ENCODE data around the gene GPR119. TPM values are rescaled to one million over a fixed set of nuclear protein-coding genes. Genes with fewer than 3 reads are reported as not detected.
A peak's percentile ranks its signal among the peaks of the same experiment; 100 is the strongest.
"Not testable (repeated sequence)": the region's sequence is repeated elsewhere in the genome, so short reads cannot be mapped to it uniquely, and the experiment has no call there.

Gene GPR119
- total RNA-seq, 2 experiments from 2014 or later: not detected

DNA sequence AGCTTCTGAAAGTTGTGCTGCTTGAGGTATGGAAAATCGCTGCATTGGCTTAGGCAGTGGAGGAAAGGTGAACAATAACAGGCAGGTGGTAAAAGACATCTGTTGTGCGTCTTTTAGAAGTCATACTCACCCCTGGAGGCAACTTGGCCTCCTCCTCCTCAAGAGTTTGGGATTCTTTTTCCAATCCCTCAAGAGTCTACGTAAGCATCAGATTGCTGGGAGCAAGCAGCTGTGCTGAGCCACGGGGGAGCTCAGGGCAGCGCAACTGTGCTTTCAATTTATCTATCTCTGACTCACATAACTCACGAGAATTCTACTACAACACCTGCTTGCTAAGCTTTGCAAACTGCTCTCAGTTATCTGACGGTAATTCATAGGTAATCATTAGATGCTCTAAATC is 9.9 kb upstream of the GPR119 start:
- ChIA-PET POLR2A (no interaction called here), CTCF (interaction anchor here (0.8 kb wide), 1 partner anchor 66 kb away, joined by 4 read pairs; no protein-coding TSS in a partner anchor)
- H3K36me3 Mint-ChIP-seq (ENCODE audit: low read depth): no peaks in the 10 kb centered on the region
- H3K4me3 Mint-ChIP-seq: no peak overlapping the region
- H3K9me3 Mint-ChIP-seq (ENCODE audit: low read depth): no peaks in the 10 kb centered on the region
- no peaks in the 10 kb centered on the region for H3K4me1 Mint-ChIP-seq
- H3K27ac Mint-ChIP-seq: no peak overlapping the region
- intact Hi-C loops (cut with DNase I, micrococcal nuclease): no loop called here
- peaks cover 2% of the 10 kb centered on the region for H3K27me3 Mint-ChIP-seq
- ATAC-seq (no peak), DNase-seq (no peak)

DNA sequence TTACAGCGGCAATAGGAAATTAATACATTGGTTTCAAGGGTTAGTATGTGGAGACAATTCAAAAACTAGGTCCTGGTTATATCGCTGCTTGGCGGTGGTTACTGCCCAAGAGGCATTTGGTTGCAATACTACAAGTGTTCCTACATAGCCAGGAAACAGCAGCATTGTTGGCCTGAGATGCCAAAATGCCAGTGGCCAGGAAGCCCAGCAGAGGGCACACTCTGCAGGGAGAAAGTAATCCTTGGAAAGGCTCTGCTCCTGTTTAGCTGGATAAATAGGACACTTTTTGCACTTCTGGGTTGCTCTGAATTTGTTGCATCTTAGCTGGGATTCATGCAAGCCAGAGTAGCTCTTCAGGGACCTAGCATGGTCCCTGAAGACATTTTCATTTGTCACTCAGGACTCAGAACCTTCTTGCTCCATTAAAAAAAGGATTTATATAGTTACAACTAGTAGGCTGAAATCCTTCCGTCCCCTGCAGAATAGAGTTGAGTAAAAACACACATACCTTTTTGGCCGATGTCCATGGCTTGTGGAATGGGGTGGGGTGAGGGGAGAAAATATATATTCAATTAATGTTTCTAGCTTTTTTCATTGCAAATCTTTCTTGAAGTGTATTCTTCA is 8.1 kb upstream of the GPR119 start:
- POLR2A ChIA-PET: no interaction called here
- H3K4me3 Mint-ChIP-seq: no peak overlapping the region
- ATAC-seq: no peak
- intact Hi-C loops (cut with DNase I, micrococcal nuclease): loop anchor here in 1 of 2 experiments (5.0 kb wide), 1 partner anchor 524 kb away; no protein-coding TSS in a partner anchor
- DNase-seq: peak; percentile 22
- H3K27ac Mint-ChIP-seq: no peak overlapping the region
- CTCF ChIA-PET: no interaction called here
- H3K4me1 Mint-ChIP-seq: no peaks in the 10 kb centered on the region
- H3K9me3 Mint-ChIP-seq (ENCODE audit: low read depth): no peaks in the 10 kb centered on the region
- H3K36me3 Mint-ChIP-seq (ENCODE audit: low read depth): no peaks in the 10 kb centered on the region
- peaks cover 4% of the 10 kb centered on the region for H3K27me3 Mint-ChIP-seq

DNA sequence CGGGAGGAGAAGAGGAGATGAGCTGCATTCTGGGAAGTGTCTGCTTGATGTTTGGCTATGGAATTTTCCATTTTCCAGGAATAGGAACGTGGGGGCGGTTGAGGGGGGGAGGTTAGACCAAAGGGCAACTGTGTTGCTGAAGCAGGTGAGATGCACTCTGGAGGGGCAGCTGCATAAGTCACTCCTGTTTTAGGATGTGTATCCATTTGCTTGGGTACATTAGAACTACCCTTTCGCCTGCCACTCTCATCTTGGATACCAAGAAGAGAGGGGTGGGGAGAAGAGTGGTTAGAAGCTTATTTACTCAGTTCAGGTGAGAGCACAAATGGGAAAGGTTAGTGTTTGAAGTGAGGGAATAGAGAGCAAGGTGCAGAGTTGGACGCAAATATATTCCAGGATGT is 934 bp upstream of the GPR119 start:
- ChIA-PET POLR2A (no interaction called here), CTCF (interaction anchor here (0.7 to 1.0 kb wide), 2 partner anchors 37 to 291 kb away, joined by 3 read pairs; no protein-coding TSS in a partner anchor)
- Mint-ChIP-seq H3K27ac (no peak overlapping the region), H3K36me3 (ENCODE audit: low read depth) (no peaks in the 10 kb centered on the region), H3K27me3 (peaks cover 5% of the 10 kb centered on the region), H3K9me3 (ENCODE audit: low read depth) (no peaks in the 10 kb centered on the region), H3K4me1 (no peaks in the 10 kb centered on the region), H3K4me3 (no peak overlapping the region)
- intact Hi-C loops (cut with DNase I, micrococcal nuclease): no loop called here
- ATAC-seq (no peak), DNase-seq (no peak)

DNA sequence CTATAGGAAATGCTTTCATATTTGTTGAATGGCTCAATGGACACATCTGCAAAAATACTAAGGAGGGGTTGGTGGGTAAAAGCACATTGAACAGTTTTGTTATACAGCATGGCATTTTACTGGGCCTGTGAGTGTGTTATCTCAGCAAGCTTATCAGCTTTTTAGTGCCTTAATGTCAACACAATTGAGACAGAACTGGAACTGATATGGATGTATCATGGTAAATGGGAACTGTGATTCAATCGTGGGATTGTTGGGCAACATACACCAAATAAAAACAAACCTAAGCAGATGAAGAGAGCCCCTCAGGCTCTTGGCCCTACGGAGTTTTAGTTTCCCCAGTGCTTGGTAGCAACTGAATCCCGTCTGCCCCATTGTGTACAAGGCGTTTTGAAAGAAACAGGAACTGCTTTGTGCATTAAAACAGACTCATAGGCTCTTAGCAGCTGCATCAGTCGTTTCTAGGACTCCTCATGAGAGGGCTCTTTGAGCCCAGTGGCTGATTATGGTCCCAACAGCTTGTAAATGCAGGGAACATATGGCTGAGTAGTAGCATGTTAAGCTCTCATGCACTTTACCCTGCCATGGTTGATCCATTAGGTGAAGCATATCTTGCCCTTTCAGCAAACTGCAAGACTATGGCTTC is 7.3 kb downstream of the GPR119 start:
- ChIA-PET POLR2A (no interaction called here), CTCF (no interaction called here)
- no peak for ATAC-seq
- no peak for DNase-seq
- Mint-ChIP-seq H3K4me3 (no peak overlapping the region), H3K36me3 (ENCODE audit: low read depth) (no peaks in the 10 kb centered on the region), H3K9me3 (ENCODE audit: low read depth) (no peaks in the 10 kb centered on the region), H3K27ac (no peak overlapping the region), H3K27me3 (peaks cover 3% of the 10 kb centered on the region), H3K4me1 (no peaks in the 10 kb centered on the region)
- intact Hi-C loops (cut with DNase I, micrococcal nuclease): no loop called here

DNA sequence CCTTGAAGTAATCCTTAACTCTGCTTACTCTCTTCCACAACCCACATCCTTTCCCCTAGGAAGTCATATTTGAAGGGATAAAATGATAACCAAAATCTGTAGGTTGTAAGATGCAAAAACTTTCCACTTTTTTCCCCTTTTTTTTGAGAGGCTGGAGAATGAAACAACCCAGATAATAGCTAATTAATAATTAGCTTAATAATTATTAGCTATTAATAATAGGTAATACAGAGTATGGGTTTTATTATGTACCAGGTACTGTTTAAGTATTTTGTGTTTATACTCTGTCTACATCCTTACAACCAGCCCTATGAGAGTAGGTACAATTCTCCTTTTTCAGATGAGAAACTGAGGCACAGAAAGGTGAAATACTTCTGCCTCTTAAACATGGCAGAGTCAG is 9.4 kb downstream of the GPR119 start:
- Mint-ChIP-seq H3K36me3 (ENCODE audit: low read depth) (no peaks in the 10 kb centered on the region), H3K4me3 (no peak overlapping the region), H3K27me3 (no peaks in the 10 kb centered on the region), H3K4me1 (no peaks in the 10 kb centered on the region), H3K9me3 (ENCODE audit: low read depth) (no peaks in the 10 kb centered on the region), H3K27ac (no peak overlapping the region)
- ChIA-PET POLR2A (no interaction called here), CTCF (interaction anchor here (1.0 kb wide), 1 partner anchor 20 kb away, joined by 3 read pairs; no protein-coding TSS in a partner anchor)
- ATAC-seq: no peak
- intact Hi-C loops (cut with DNase I, micrococcal nuclease): no loop called here
- DNase-seq: no peak

DNA sequence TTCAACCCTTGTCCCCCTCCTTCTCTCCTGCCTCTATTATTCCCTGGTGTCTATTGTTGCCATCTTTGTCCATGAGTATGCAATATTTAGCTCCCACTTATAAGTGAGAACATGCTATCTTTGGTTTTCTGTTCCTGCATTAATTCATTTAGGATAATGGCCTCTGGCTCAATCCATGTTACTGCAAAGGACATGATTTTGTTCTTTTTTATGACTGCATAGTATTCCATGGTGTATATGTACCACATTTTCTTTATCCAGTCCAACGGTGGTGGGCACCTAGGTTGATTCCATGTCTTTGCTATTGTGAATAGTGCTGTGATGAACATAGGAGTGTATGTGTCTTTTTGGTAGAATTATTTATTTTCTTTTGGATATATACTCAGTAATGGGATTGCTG is 33.4 kb downstream of the GPR119 start:
- H3K27ac Mint-ChIP-seq; CTCF ChIA-PET; ATAC-seq; intact Hi-C loops (cut with DNase I, micrococcal nuclease); DNase-seq; POLR2A ChIA-PET; H3K4me1 Mint-ChIP-seq; H3K9me3 Mint-ChIP-seq (ENCODE audit: low read depth); H3K4me3 Mint-ChIP-seq; H3K27me3 Mint-ChIP-seq: not testable (repeated sequence)
- H3K36me3 Mint-ChIP-seq (ENCODE audit: low read depth): peaks cover 16% of the 10 kb centered on the region

DNA sequence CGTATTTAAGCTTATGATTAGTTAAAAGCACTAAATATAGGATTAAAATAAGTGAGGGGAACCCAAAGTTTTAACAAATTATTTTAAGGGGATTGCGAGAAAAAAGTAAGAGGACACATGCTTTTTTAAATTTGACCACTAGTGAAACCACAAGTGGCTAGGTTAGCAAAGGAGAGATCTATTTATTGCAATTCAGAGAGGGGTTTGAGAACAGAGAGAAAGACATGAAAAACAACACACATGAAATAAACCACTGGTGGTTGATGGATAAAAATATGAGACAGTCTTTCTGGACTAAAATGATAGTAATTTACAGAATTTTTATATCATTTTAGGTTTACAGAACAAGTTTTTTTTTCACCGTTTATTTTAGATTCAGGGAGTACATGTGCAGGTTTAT is 33.9 kb downstream of the GPR119 start:
- Mint-ChIP-seq H3K4me3 (no peak overlapping the region), H3K27ac (no peak overlapping the region)
- intact Hi-C loops (cut with DNase I, micrococcal nuclease): no loop called here

DNA sequence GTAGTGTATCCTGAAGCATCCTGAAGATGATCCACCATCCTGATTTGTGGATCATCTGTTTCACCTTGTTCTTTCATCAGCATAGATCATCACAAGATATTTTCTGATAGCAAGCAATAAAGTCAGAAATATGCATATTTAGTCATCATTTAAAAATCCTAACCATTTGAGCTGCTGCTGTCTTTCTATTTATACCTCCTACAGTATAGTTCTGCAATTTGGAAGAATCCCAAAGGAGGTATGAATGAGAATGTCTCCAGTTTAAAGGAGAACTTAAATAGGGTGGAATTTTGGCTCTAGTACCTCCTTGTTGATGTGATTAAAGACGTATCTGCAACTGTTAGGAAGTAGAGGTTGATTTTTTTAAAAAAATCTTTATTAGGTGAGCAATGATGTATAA is 38.2 kb downstream of the GPR119 start:
- no peak for ATAC-seq
- intact Hi-C loops (cut with DNase I, micrococcal nuclease): loop anchor here in 1 of 2 experiments (10.0 kb wide), 1 partner anchor 263 kb away; no protein-coding TSS in a partner anchor
- CTCF ChIA-PET: no interaction called here
- Mint-ChIP-seq H3K4me3 (no peak overlapping the region), H3K27me3 (no peaks in the 10 kb centered on the region), H3K9me3 (ENCODE audit: low read depth) (no peaks in the 10 kb centered on the region), H3K27ac (no peak overlapping the region), H3K36me3 (ENCODE audit: low read depth) (peaks cover 9% of the 10 kb centered on the region), H3K4me1 (no peaks in the 10 kb centered on the region)
- POLR2A ChIA-PET: no interaction called here
- no peak for DNase-seq

More for the DNA sequence above, 33.9 kb downstream of the GPR119 start:
- ChIA-PET POLR2A (no interaction called here), CTCF (no interaction called here)
- Mint-ChIP-seq H3K4me1 (no peaks in the 10 kb centered on the region), H3K9me3 (ENCODE audit: low read depth) (no peaks in the 10 kb centered on the region), H3K27me3 (no peaks in the 10 kb centered on the region), H3K36me3 (ENCODE audit: low read depth) (peaks cover 14% of the 10 kb centered on the region)
- no peak for DNase-seq
- no peak for ATAC-seq

DNA sequence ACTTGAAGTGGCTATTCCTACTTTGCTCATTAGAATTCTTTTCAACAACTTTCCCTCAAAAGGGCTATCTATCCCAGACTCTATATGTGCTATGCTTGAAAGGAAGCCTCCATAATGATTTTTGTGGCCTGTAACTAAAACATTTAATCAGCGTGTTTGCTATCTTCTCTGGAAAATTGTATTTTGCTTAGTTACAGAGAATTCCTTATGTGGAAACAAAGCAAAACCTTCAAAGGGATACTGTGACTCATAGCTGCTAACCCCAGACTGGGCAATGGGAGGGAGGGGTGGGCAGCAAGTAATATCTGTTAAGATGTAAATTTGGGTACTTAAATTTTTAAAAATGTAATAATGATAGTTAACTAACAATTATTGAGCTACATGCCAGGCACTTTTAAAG is 42.1 kb downstream of the GPR119 start:
- no peak overlapping the region for H3K4me3 Mint-ChIP-seq
- ChIA-PET POLR2A (no interaction called here), CTCF (no interaction called here)
- intact Hi-C loops (cut with DNase I, micrococcal nuclease): loop anchor here (5.0 to 10.0 kb wide), 3 partner anchors 259 to 1469 kb away; partner anchors contain the start of gene ENOX2 (in 1 of the 2)
- ATAC-seq (no peak), DNase-seq (no peak)
- no peaks in the 10 kb centered on the region for H3K9me3 Mint-ChIP-seq (ENCODE audit: low read depth)
- H3K36me3 Mint-ChIP-seq (ENCODE audit: low read depth): peaks cover 2% of the 10 kb centered on the region
- no peak overlapping the region for H3K27ac Mint-ChIP-seq
- no peaks in the 10 kb centered on the region for H3K27me3 Mint-ChIP-seq
- H3K4me1 Mint-ChIP-seq: peaks cover 14% of the 10 kb centered on the region

DNA sequence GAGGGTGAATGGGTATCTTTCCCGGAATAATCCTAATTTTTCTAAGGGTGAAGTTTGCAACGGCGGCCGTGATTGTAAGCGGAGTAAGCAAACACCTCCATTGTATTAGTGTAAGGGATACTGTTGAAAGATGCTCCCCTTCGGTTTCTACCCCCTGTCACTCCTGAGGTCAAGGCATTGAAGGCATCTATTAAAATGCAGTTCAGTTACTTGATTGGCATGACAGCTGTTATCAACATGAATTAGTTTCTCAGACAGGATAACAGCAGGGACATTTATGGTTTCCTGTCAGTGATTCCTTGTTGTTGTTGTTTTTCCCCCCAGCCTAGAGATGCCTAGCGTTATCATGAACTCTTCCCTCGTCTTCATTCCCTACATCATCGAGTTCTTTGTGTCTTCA is 45.2 kb downstream of the GPR119 start:
- peak overlapping the region; percentile 87 for H3K4me3 Mint-ChIP-seq
- H3K4me1 Mint-ChIP-seq: peaks cover 14% of the 10 kb centered on the region
- intact Hi-C loops (cut with DNase I, micrococcal nuclease): loop anchor here (5.0 to 10.0 kb wide), 3 partner anchors 255 to 1472 kb away; partner anchors contain the start of gene ENOX2 (in 1 of the 2)
- POLR2A ChIA-PET: no interaction called here
- CTCF ChIA-PET: interaction anchor here (0.5 to 0.9 kb wide), 2 partner anchors 219 to 252 kb away, joined by 3 read pairs; no protein-coding TSS in a partner anchor
- H3K27ac Mint-ChIP-seq: peak overlapping the region; percentile 68
- H3K9me3 Mint-ChIP-seq (ENCODE audit: low read depth): no peaks in the 10 kb centered on the region
- DNase-seq (no peak), ATAC-seq (no peak)
- H3K27me3 Mint-ChIP-seq: no peaks in the 10 kb centered on the region
- no peaks in the 10 kb centered on the region for H3K36me3 Mint-ChIP-seq (ENCODE audit: low read depth)

DNA sequence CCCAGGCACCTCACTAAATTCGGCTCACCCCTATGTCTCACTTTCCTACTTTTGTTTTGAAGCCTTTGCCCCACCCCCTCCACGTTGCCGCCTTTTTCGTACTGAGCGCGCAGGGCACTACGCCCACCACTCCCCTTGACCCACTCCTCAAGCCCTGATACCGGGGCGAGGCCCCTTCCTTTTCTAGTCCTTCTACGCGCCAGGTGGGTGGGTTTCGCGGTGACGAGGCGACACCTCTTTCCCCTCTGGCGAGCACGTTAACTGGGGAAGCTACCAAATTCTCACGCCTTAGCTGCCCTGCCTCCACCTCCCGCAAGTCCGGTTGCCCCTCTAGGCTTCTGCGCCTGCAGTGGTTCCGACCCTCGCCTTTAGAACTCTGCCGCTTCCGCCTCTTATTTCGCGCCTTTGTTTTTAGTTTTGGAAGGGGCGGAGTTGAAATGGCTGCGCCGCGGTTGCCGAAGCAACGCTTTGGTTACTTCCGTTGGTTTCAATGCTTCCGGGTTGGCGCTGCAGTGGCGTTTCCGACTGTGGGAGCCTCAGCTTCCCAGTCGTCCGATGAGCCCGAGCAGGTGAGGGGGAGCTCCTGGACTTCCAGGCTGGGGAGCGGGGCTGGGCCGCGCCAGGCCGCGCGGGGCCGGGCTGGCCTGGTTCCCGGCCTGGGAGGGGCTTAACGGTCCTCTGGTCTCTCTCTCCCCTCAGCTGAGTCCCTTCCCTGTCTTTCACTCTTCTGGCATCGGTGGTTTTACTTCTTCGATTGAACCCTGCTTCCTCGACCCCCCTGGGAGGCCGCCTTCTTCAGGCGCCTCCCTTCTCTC is 45.9 kb downstream of the GPR119 start, which contains the start of gene SLC25A14:
Gene SLC25A14, plus strand, starts transcription at position 512 of the 815 bp plus-strand sequence. CDS start 360 bp downstream, outside the sequence.
- Mint-ChIP-seq H3K27me3 (no peaks in the 10 kb centered on the region), H3K4me3 (peak within 1 kb of the TSS; percentile 87), H3K9me3 (ENCODE audit: low read depth) (no peaks in the 10 kb centered on the region), H3K4me1 (peaks cover 14% of the 10 kb centered on the region), H3K27ac (peak within 1 kb of the TSS; percentile 94), H3K36me3 (ENCODE audit: low read depth) (no peaks in the 10 kb centered on the region)
- ATAC-seq: peak; percentile 88
- intact Hi-C loops (cut with DNase I, micrococcal nuclease): loop anchor here (1.0 to 10.0 kb wide), 13 partner anchors 62 to 1878 kb away; partner anchors contain the start of genes ENOX2 (in 2 of the 2), RBMX2 (in 2 of the 2), ZNF280C (in 2 of the 2) and BCORL1 (in 1 of the 2)
- peak; percentile 82 for DNase-seq
- ChIA-PET POLR2A (no interaction called here), CTCF (interaction anchor here (0.9 kb wide), 1 partner anchor 252 kb away, joined by 3 read pairs; no protein-coding TSS in a partner anchor)

Data from activated CD4-positive, alpha-beta T cell treated with anti-CD3 and anti-CD28 coated beads for 36 hours (primary cell).